GM12878 (cell line): ENCODE data around the gene DLX1. TPM values are rescaled to one million over a fixed set of nuclear protein-coding genes. Genes with fewer than 3 reads are reported as not detected.

Experiments used
- BCL11A ChIP-seq: IDR thresholded peaks from 2 replicates; pipeline ENCODE4 v1.6.1; 2011; ENCODE audit warnings: low read depth, low read length
- CBX5 ChIP-seq: sonication (generic); IDR thresholded peaks from 2 replicates; pipeline ENCODE4 v1.6.1; 2016; ENCODE audit warnings: low read depth, moderate library complexity, mild to moderate bottlenecking, inconsistent platforms
- NFXL1 ChIP-seq: fragments of 450-650 bp; IDR thresholded peaks from 2 replicates; pipeline ENCODE4 v1.6.1; 2017; ENCODE audit warnings: antibody characterized with exemption, mild to moderate bottlenecking, borderline replicate concordance
- SMAD1 ChIP-seq: fragments of 450-650 bp; IDR thresholded peaks from 2 replicates; pipeline ENCODE4 v1.6.1; 2018; ENCODE audit warnings: mild to moderate bottlenecking, low read depth; ENCODE audit not compliant: partially characterized antibody
- SRF ChIP-seq, 2 experiments: IDR thresholded peaks; 2 replicates each; pipeline ENCODE4 v1.6.1; 2011; ENCODE audit warnings: low read depth in 2 of 2, low read length in 2 of 2, mild to moderate bottlenecking in 1 of 2, moderate library complexity in 1 of 2
- TBL1XR1 ChIP-seq: IDR thresholded peaks from 2 replicates; pipeline ENCODE4 v1.6.1; 2012; ENCODE audit warnings: low read depth, low read length, improper control_type of control experiment
- polyA plus RNA-seq, 11 experiments: library from polyadenylated mRNA; depleted of rRNA in 4 of 11; unstranded in 6 of 11; stranded (reverse) in 5 of 11; fragments of >200 nt; fragmentation: Nextera tagmentation in 4 of 11; fragmentation: Illumina TruSeq in 1 of 11; extraction: Ambion mirVana in 4 of 11; extraction: Trizol in 1 of 11; gene quantifications; 1 replicate in 1 of 11; 2 replicates in 10 of 11; pipeline versions ENCODE4 v1.2.1 to v1.2.3, GENCODE V29; 2011 to 2016; ENCODE audit warnings: inconsistent platforms in 2 of 11, missing spikeins in 2 of 11, low read depth in 1 of 11
- total RNA-seq, 4 experiments: library from RNA; depleted of rRNA in 3 of 4; stranded (reverse); fragments of >200 nt in 3 of 4; fragmentation: Illumina TruSeq in 1 of 4; extraction: Trizol in 1 of 4; gene quantifications; 2 replicates each; pipeline versions ENCODE4 v1.2.1 to v1.2.3, GENCODE V29; 2013 to 2021
- TF ChIP-seq, protein P1 (sequence below): fragments of 450-650 bp; IDR thresholded peaks from 2 replicates; pipeline ENCODE4 v1.6.1; 2016; ENCODE audit warnings: mild to moderate bottlenecking
- TF ChIP-seq, protein P2 (sequence below): fragments of 450-650 bp; formaldehyde crosslinking; IDR thresholded peaks from 2 replicates; pipeline ENCODE4 v1.5.0; 2022; ENCODE audit warnings: mild to moderate bottlenecking, missing genetic modification characterization
- TF ChIP-seq, protein P3 (sequence below): fragments of 450-650 bp; IDR thresholded peaks from 2 replicates; pipeline ENCODE4 v1.6.1; 2017; ENCODE audit warnings: antibody characterized with exemption, mild to moderate bottlenecking, moderate library complexity
- TF ChIP-seq, protein P4 (sequence below): fragments of 450-650 bp; IDR thresholded peaks from 2 replicates; pipeline ENCODE4 v1.6.1; 2016; ENCODE audit warnings: mild to moderate bottlenecking, moderate library complexity, borderline replicate concordance

DLX1 gene
- total and polyA plus RNA-seq, 10 of the 15 experiments (the other 5 are each of a cell fraction or from before 2014, with no cell fraction given): 0.06 TPM; not detected in 9

DNA sequence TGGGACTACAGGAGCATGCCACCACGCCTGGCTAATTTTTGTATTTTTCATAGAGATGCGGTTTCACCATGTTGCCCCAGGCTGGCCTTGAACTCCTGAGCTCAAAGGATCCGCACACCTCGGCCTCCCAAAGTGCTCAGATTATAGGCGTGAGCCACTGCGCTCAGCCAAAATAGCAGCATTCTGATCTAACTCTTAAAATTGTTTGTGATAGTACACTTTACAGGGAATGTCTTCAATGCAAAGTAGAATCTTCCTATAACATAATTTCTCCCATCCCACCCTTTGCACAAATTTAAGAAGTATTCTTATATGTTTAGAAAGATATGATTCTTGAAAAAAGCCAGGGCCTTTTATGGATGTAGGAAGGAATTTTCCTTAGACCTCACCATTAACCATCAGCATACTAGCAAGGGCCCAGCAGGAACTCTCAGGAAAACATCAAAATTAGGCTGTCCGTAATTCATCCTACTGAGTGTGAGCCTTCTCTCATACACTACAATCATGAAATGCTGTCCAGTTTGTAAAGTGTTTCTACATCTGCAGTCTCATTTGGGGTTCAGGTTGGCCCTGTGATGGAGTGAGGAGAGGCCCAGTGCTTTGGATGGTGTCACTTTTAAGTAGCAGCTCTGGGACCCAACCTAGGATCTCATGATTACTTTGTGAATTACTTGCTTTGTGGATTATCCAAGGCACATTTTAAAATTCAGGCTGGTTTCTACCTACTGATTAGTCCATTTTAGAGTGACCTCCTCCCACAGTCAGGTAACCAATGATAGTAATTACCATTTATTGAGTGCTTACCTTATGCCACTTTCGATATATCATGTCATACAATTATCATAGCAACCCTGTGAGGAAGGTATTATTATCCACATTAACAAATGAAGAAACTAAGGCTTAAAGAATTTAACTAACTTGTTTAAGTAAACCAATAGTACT is 37.5 kb upstream of the DLX1 start (continued):
- TF ChIP-seq, protein P1, sequence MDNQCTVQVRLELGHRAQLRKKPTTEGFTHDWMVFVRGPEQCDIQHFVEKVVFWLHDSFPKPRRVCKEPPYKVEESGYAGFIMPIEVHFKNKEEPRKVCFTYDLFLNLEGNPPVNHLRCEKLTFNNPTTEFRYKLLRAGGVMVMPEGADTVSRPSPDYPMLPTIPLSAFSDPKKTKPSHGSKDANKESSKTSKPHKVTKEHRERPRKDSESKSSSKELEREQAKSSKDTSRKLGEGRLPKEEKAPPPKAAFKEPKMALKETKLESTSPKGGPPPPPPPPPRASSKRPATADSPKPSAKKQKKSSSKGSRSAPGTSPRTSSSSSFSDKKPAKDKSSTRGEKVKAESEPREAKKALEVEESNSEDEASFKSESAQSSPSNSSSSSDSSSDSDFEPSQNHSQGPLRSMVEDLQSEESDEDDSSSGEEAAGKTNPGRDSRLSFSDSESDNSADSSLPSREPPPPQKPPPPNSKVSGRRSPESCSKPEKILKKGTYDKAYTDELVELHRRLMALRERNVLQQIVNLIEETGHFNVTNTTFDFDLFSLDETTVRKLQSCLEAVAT: no peak
- TF ChIP-seq SMAD1 (no peak), CBX5 (no peak), TBL1XR1 (no peak), BCL11A (no peak), NFXL1 (no peak), SRF (IDR thresholded peaks at IDR 0.05; ENCODE audit: low read depth in 2 of 2, low read length in 2 of 2) (no peak)
- TF ChIP-seq, protein P2, sequence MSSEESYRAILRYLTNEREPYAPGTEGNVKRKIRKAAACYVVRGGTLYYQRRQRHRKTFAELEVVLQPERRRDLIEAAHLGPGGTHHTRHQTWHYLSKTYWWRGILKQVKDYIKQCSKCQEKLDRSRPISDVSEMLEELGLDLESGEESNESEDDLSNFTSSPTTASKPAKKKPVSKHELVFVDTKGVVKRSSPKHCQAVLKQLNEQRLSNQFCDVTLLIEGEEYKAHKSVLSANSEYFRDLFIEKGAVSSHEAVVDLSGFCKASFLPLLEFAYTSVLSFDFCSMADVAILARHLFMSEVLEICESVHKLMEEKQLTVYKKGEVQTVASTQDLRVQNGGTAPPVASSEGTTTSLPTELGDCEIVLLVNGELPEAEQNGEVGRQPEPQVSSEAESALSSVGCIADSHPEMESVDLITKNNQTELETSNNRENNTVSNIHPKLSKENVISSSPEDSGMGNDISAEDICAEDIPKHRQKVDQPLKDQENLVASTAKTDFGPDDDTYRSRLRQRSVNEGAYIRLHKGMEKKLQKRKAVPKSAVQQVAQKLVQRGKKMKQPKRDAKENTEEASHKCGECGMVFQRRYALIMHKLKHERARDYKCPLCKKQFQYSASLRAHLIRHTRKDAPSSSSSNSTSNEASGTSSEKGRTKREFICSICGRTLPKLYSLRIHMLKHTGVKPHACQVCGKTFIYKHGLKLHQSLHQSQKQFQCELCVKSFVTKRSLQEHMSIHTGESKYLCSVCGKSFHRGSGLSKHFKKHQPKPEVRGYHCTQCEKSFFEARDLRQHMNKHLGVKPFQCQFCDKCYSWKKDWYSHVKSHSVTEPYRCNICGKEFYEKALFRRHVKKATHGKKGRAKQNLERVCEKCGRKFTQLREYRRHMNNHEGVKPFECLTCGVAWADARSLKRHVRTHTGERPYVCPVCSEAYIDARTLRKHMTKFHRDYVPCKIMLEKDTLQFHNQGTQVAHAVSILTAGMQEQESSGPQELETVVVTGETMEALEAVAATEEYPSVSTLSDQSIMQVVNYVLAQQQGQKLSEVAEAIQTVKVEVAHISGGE (CRISPR knock-in tag): no peak
- TF ChIP-seq, protein P3, sequence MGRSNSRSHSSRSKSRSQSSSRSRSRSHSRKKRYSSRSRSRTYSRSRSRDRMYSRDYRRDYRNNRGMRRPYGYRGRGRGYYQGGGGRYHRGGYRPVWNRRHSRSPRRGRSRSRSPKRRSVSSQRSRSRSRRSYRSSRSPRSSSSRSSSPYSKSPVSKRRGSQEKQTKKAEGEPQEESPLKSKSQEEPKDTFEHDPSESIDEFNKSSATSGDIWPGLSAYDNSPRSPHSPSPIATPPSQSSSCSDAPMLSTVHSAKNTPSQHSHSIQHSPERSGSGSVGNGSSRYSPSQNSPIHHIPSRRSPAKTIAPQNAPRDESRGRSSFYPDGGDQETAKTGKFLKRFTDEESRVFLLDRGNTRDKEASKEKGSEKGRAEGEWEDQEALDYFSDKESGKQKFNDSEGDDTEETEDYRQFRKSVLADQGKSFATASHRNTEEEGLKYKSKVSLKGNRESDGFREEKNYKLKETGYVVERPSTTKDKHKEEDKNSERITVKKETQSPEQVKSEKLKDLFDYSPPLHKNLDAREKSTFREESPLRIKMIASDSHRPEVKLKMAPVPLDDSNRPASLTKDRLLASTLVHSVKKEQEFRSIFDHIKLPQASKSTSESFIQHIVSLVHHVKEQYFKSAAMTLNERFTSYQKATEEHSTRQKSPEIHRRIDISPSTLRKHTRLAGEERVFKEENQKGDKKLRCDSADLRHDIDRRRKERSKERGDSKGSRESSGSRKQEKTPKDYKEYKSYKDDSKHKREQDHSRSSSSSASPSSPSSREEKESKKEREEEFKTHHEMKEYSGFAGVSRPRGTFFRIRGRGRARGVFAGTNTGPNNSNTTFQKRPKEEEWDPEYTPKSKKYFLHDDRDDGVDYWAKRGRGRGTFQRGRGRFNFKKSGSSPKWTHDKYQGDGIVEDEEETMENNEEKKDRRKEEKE: no peak
- TF ChIP-seq, protein P4, sequence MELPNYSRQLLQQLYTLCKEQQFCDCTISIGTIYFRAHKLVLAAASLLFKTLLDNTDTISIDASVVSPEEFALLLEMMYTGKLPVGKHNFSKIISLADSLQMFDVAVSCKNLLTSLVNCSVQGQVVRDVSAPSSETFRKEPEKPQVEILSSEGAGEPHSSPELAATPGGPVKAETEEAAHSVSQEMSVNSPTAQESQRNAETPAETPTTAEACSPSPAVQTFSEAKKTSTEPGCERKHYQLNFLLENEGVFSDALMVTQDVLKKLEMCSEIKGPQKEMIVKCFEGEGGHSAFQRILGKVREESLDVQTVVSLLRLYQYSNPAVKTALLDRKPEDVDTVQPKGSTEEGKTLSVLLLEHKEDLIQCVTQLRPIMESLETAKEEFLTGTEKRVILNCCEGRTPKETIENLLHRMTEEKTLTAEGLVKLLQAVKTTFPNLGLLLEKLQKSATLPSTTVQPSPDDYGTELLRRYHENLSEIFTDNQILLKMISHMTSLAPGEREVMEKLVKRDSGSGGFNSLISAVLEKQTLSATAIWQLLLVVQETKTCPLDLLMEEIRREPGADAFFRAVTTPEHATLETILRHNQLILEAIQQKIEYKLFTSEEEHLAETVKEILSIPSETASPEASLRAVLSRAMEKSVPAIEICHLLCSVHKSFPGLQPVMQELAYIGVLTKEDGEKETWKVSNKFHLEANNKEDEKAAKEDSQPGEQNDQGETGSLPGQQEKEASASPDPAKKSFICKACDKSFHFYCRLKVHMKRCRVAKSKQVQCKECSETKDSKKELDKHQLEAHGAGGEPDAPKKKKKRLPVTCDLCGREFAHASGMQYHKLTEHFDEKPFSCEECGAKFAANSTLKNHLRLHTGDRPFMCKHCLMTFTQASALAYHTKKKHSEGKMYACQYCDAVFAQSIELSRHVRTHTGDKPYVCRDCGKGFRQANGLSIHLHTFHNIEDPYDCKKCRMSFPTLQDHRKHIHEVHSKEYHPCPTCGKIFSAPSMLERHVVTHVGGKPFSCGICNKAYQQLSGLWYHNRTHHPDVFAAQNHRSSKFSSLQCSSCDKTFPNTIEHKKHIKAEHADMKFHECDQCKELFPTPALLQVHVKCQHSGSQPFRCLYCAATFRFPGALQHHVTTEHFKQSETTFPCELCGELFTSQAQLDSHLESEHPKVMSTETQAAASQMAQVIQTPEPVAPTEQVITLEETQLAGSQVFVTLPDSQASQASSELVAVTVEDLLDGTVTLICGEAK: no peak
